ENCODE data around the gene RRP9. TPM values are rescaled to one million over a fixed set of nuclear protein-coding genes. Genes with fewer than 3 reads are reported as not detected.

Gene RRP9
- total and polyA plus RNA-seq, 10 of the 15 experiments (the other 5 are each of a cell fraction or from before 2014, with no cell fraction given): 4.7 to 91.5 (median 41.7) TPM

GRCh38 chr3:51974277-51974962, 32.7 kb upstream of the RRP9 start:
- FAIRE-seq (no peak), DNase-seq (ENCODE audit: low read depth, low spot score) (no peak), ATAC-seq (peak; percentile 37)
- WGBS (ENCODE audit: insufficient coverage, insufficient replicate concordance, low lambda C conversion rate, missing lambda C conversion rate): 16% methylated on average over 30 of the region's 30 CpGs
- in situ Hi-C loops (cut with MboI): no loop called here
- Histone ChIP-seq H3K4me2 (ENCODE audit: control insufficient read depth, insufficient read depth) (peak overlapping the region; percentile 76), H3K27ac (ENCODE audit: control insufficient read depth, insufficient read depth) (peak overlapping the region; percentile 91), H3K79me2 (ENCODE audit: control insufficient read depth, insufficient read depth, low read length) (peaks cover 5% of the 10 kb centered on the region; the same call in 1 of the 2 replicates), H3K9me3 (replicated peaks; ENCODE audit: control insufficient read depth, insufficient read depth, low read length) (no peaks in the 10 kb centered on the region), H3K27me3 (replicated peaks in 1 of 2; ENCODE audit: control insufficient read depth in 2 of 2, insufficient read depth in 2 of 2, low read length in 1 of 2) (no peaks in the 10 kb centered on the region), H3K4me3 (peak overlapping the region; percentile 84), H3K4me1 (ENCODE audit: control insufficient read depth, insufficient read depth, low read length) (peaks cover 15% of the 10 kb centered on the region), H3K9ac (ENCODE audit: control insufficient read depth, insufficient read depth, low read length) (peak overlapping the region; percentile 90), H2AFZ (ENCODE audit: control insufficient read depth, low read depth, low read length) (peak overlapping the region; percentile 96), H3K36me3 (ENCODE audit: control insufficient read depth in 2 of 2, insufficient read depth in 2 of 2, low read length in 1 of 2) (no peaks in the 10 kb centered on the region), H4K20me1 (ENCODE audit: control insufficient read depth, insufficient read depth) (no peaks in the 10 kb centered on the region)
- BruUV-seq (replicated peaks): no TSS peak
- ChIA-PET SMC1A (ENCODE audit: uncharacterized antibody, unreplicated experiment) (interaction anchor here (0.9 to 5.2 kb wide), 5 partner anchors 9 to 78 kb away, joined by 3 to 33 read pairs (median 5); partner anchors contain the start of genes ACY1, PARP3 and RRP9), RAD21 (ENCODE audit: unreplicated experiment) (interaction anchor here (0.8 to 2.6 kb wide), 4 partner anchors 9 to 33 kb away, joined by 3 to 34 read pairs (median 14); partner anchors contain the start of genes ACY1, PARP3 and RRP9), POLR2A (interaction anchor here (1.2 to 2.7 kb wide), 3 partner anchors 9 to 82 kb away, joined by 4 to 28 read pairs (median 24); partner anchors contain the start of genes ACY1, DUSP7, PARP3 and RRP9), CTCF (interaction anchor here (1.0 to 5.3 kb wide), 18 partner anchors 9 to 288 kb away, joined by 3 to 79 read pairs (median 5); partner anchors contain the start of genes ACY1, PARP3, RPL29 and RRP9)
- intact Hi-C loops (cut with micrococcal nuclease; ENCODE audit: unreplicated experiment): loop anchor here (1.0 kb wide), 1 partner anchor 32 kb away; the partner anchor contains the start of gene PARP3
- TF ChIP-seq MLLT1 (IDR thresholded peaks at IDR 0.05): peak; percentile 39; the same call in 1 of the 2 replicates
- TF ChIP-seq LARP7 (IDR thresholded peaks at IDR 0.05): 0 out of 2 replicates have a peak, but pooled peaks have one; percentile 5
- TF ChIP-seq MEF2A (IDR thresholded peaks at IDR 0.05; ENCODE audit: insufficient read depth, low read depth, low read length): 0 out of 2 replicates have a peak, but pooled peaks have one; percentile 5
- no peak for TF ChIP-seq SREBF2 (IDR thresholded peaks at IDR 0.05; ENCODE audit: low read length)
